Measurements from ENCODE around the gene ATG2A. TPM values are rescaled to one million over a fixed set of nuclear protein-coding genes. Genes with fewer than 3 reads are reported as not detected.

Gene ATG2A
- total RNA-seq, 1 experiment from 2014 or later: 24.7 TPM

GRCh38 chr11:64861227-64861975 lies 55.6 kb downstream of the ATG2A start (continued):
- TF ChIP-seq TCF7L2 (IDR thresholded peaks at IDR 0.05; ENCODE audit: borderline replicate concordance, extremely low read depth, insufficient read depth, insufficient read length) (no peak), SP1 (IDR thresholded peaks at IDR 0.05; ENCODE audit: low read depth) (no peak), EZH2phosphoT487 (IDR thresholded peaks at IDR 0.05; ENCODE audit: borderline replicate concordance) (no peak)

- H3K9ac ChIP-seq (ENCODE audit: low read length): no peak overlapping the region
- no peaks in the 10 kb centered on the region for H3K9me2 ChIP-seq (ENCODE audit: insufficient read depth)
- no TSS peak for BruUV-seq (replicated peaks)
- peaks cover 3 to 14% of the 10 kb centered on the region in 2 experiments; a peak in 1 of 4 replicates for H3K36me3 ChIP-seq (ENCODE audit: control insufficient read depth in 1 of 2, insufficient read depth in 2 of 2, low read length in 2 of 2)
- H3K79me2 ChIP-seq (ENCODE audit: insufficient read depth, low read length): peaks cover 65% of the 10 kb centered on the region
- no peak for TF ChIP-seq EGR1 (IDR thresholded peaks at IDR 0.05; ENCODE audit: low read depth)
- TF ChIP-seq YY1 (IDR thresholded peaks at IDR 0.05; ENCODE audit: extremely low read depth, insufficient replicate concordance, low read depth, low read length): no peak
- TF ChIP-seq POLR2A (IDR thresholded peaks at IDR 0.05; ENCODE audit: borderline replicate concordance, extremely low read depth, insufficient read depth, insufficient read length): no peak
- no peak for TF ChIP-seq JUND (IDR thresholded peaks at IDR 0.05)
- no peak for TF ChIP-seq SRF (IDR thresholded peaks at IDR 0.05; ENCODE audit: low read depth)
- no peak for TF ChIP-seq MAX (IDR thresholded peaks at IDR 0.05)
- TF ChIP-seq ZFX (IDR thresholded peaks at IDR 0.05): no peak
- intact Hi-C loops (cut with micrococcal nuclease): no loop called here
- ChIA-PET RAD21 (ENCODE audit: low non-redundant PET in 1 of 2, low total read pairs in 2 of 2, uncharacterized antibody in 2 of 2, unreplicated experiment in 2 of 2) (no interaction called here), POLR2A (interaction anchor here (1.1 kb wide), 1 partner anchor 8 kb away, joined by 4 read pairs; no protein-coding TSS in a partner anchor), CTCF (interaction anchor here (1.2 to 1.5 kb wide), 2 partner anchors 12 to 18 kb away, joined by 3 to 5 read pairs; partner anchors contain the start of gene EHD1)
- ATAC-seq: no peak
- H3K4me3 ChIP-seq (replicated peaks in 1 of 2; ENCODE audit: low read depth in 1 of 2, low read length in 2 of 2): no peak overlapping the region
- peaks cover 33 to 79% of the 10 kb centered on the region in 2 experiments for H3K4me1 ChIP-seq (ENCODE audit: control insufficient read depth in 1 of 2, insufficient read depth in 2 of 2, low read length in 2 of 2)
- DNase-seq (ENCODE audit: low read depth, low spot score): no peak
- no peak overlapping the region for H3K4me2 ChIP-seq (ENCODE audit: low read length)
- no peak overlapping the region for H3K27ac ChIP-seq (ENCODE audit: low read depth, low read length)
- H2AFZ ChIP-seq (ENCODE audit: low read depth, low read length, poor library complexity, severe bottlenecking): no peak overlapping the region
- no peaks in the 10 kb centered on the region for H3K9me3 ChIP-seq (ENCODE audit: control insufficient read depth in 1 of 2, insufficient read depth in 1 of 2, low read depth in 1 of 2, low read length in 2 of 2)
- H3K27me3 ChIP-seq (ENCODE audit: insufficient read depth, low read length): no peaks in the 10 kb centered on the region
- no peaks in the 10 kb centered on the region for H4K20me1 ChIP-seq (ENCODE audit: insufficient read depth)
Observed at GRCh38 chr11:64859542-64860414, 57.2 kb downstream of the ATG2A start.

Measured in HCT116 (cell line).